ENCODE data around the gene RNF181.
"Not testable (repeated sequence)": the region's sequence is repeated elsewhere in the genome, so short reads cannot be mapped to it uniquely, and the experiment has no call there.

RNF181 gene

GRCh38 chr2:85582492-85582891, 13.1 kb upstream of the RNF181 start:
- Histone ChIP-seq H3K4me1 (no peaks in the 10 kb centered on the region), H3K27me3 (ENCODE audit: low read depth) (peaks cover 2% of the 10 kb centered on the region; the same call in 1 of the 2 replicates), H3K9me3 (no peaks in the 10 kb centered on the region), H3K36me3 (replicated peaks) (no peaks in the 10 kb centered on the region), H3K4me3 (no peak overlapping the region)
- DNase-seq (ENCODE audit: low spot score in 2 of 2): no peak
- in situ Hi-C loops (cut with MboI; ENCODE audit: low sequenced_read_pairs): no loop called here

GRCh38 chr2:85583667-85584353, 11.7 kb upstream of the RNF181 start:
- peaks cover 2% of the 10 kb centered on the region; the same call in 1 of the 2 replicates for H3K27me3 ChIP-seq (ENCODE audit: low read depth)
- no peak overlapping the region for H3K4me3 ChIP-seq
- no peaks in the 10 kb centered on the region for H3K36me3 ChIP-seq (replicated peaks)
- DNase-seq (ENCODE audit: low spot score in 2 of 2): no peak
- no peaks in the 10 kb centered on the region for H3K9me3 ChIP-seq
- no peaks in the 10 kb centered on the region for H3K4me1 ChIP-seq
- in situ Hi-C loops (cut with MboI; ENCODE audit: low sequenced_read_pairs): no loop called here

DNA sequence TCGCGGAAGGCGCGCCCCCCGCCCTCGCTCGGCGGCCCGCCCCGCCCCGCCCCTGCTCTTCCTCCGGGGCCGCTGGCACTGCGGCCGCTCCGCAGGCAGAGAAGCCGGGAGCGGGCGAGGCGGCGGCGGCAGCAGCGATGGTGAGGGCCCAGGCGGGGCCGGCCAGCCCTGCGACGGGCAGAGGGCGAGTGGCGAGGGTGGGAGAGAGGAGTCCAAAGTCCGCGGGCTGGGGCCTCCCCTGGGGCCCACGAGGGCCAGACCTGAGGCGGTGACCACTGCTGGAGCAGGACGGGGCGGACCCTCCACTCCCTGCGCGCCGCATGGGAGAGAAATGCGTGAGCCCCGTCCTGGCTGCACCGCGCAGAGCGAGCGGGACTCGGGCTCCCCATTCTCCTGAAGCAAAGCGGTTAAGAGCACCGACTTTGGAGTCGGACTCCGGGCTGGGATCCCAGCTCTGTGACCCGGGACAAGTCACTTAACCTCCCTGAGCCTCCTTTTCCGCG, 11.1 kb upstream of the RNF181 start, which contains the start of gene VAMP5:
Gene VAMP5, plus strand, starts transcription at position 78 of the 503 bp plus-strand sequence. Its CDS starts 60 bp downstream, at position 138.
- Histone ChIP-seq H3K4me1 (no peaks in the 10 kb centered on the region), H3K27me3 (ENCODE audit: low read depth) (peaks cover 2% of the 10 kb centered on the region; the same call in 1 of the 2 replicates), H3K4me3 (no peak within 1 kb of the TSS), H3K36me3 (replicated peaks) (no peaks in the 10 kb centered on the region), H3K9me3 (no peaks in the 10 kb centered on the region)
- no peak for DNase-seq (ENCODE audit: low spot score in 2 of 2)
- in situ Hi-C loops (cut with MboI; ENCODE audit: low sequenced_read_pairs): no loop called here

DNA sequence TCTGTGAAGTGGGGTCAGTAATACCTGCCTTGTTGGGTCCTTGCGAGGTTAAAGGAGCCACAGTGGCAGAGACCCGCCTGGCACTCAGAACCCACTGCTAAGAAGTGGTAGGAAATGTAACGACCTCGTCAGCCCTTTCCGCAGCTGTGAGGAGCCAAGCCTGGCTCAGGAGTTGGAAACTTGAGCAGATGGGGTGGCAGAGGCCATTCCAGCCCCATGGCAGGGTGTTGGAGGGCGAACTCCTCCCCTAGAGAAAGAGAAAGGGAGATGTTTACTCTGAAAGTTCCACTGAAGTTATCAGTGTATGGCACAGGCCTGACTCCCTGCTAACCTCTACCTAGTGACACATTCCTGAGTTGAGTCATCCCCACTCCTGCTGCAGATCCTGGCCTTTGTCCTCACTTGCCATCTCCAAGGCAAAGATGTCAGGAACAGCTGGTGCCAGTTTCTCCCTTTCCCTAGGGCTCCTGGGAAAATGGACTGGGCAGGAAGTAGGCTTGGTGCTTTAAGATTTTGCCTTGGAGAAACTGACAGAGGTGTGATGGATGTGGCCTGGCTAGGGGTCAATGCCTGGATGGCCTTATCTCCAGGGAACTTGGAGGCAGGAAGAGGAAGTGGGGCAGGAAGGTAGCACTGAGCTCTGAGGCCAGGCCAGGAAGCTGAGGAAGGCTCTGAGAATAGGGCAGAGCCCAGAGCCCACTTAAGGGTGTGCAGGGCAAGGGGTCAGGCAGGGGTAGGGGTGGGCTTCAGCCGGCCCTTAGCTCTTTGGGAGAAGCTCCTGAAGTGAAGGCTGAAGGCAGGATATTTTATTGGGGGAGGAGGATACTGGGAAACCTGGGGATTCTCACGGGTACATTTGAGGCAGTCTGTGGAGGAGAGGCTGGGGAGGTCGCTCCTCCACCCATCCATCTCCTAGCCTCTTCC, 10.4 kb upstream of the RNF181 start:
- in situ Hi-C loops (cut with MboI; ENCODE audit: low sequenced_read_pairs): no loop called here
- no peaks in the 10 kb centered on the region for H3K36me3 ChIP-seq (replicated peaks)
- no peak for DNase-seq (ENCODE audit: low spot score in 2 of 2)
- H3K9me3 ChIP-seq: no peaks in the 10 kb centered on the region
- H3K27me3 ChIP-seq (ENCODE audit: low read depth): peaks cover 2% of the 10 kb centered on the region; the same call in 1 of the 2 replicates
- H3K4me1 ChIP-seq: no peaks in the 10 kb centered on the region
- no peak overlapping the region for H3K4me3 ChIP-seq

DNA sequence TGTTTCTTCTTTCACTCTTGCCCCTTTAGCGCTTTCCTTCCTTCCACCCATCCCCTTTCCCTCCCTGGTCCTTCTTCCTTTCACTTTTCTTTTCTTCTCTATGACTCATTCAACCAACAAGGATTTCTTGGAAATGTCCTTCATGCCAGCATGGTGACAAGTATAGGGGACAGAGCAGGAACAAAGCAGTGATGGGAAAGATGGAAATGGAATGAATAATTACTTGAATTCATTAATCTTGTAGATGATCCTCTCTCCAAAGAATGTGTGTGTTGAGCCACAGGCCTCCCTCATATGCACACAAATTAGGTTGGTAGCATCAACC, 9.8 kb upstream of the RNF181 start:
- Histone ChIP-seq H3K36me3 (replicated peaks) (no peaks in the 10 kb centered on the region), H3K9me3 (no peaks in the 10 kb centered on the region), H3K4me3 (no peak overlapping the region), H3K4me1 (no peaks in the 10 kb centered on the region), H3K27me3 (ENCODE audit: low read depth) (peaks cover 2% of the 10 kb centered on the region; the same call in 1 of the 2 replicates)
- in situ Hi-C loops (cut with MboI; ENCODE audit: low sequenced_read_pairs): no loop called here
- DNase-seq (ENCODE audit: low spot score in 2 of 2): no peak

GRCh38 chr2:85588236-85588635, 7.3 kb upstream of the RNF181 start:
- DNase-seq (ENCODE audit: low spot score in 2 of 2): no peak
- in situ Hi-C loops (cut with MboI; ENCODE audit: low sequenced_read_pairs): no loop called here
- no peaks in the 10 kb centered on the region for H3K9me3 ChIP-seq
- H3K4me3 ChIP-seq: no peak overlapping the region
- H3K36me3 ChIP-seq (replicated peaks): no peaks in the 10 kb centered on the region
- peaks cover 2% of the 10 kb centered on the region; the same call in 1 of the 2 replicates for H3K27me3 ChIP-seq (ENCODE audit: low read depth)
- no peaks in the 10 kb centered on the region for H3K4me1 ChIP-seq

DNA sequence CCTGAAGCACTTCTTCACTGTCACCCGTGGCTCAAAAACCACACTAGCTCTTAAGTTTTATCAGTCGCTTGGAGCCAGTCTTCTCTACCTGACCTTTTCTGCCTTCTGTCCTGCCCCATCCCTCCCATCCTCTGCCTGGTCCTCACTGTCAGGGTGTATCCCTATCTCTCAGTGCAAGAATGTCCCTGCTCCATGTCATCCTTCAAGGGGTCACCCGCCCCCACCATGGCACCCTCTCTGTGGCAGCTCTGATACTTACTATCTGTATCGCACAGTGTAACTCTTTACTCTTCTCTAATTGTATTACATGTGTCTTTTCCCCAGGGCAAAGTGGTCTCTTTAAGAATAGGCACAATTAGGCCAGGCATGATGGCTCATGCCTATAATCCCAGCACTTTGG, 6.9 kb upstream of the RNF181 start:
- H3K9me3 ChIP-seq: no peaks in the 10 kb centered on the region
- no peaks in the 10 kb centered on the region for H3K36me3 ChIP-seq (replicated peaks)
- H3K27me3 ChIP-seq (ENCODE audit: low read depth): 0 out of 2 replicates have a peak, but pooled peaks cover 2% of the 10 kb centered on the region
- in situ Hi-C loops (cut with MboI; ENCODE audit: low sequenced_read_pairs): no loop called here
- H3K4me3 ChIP-seq: no peak overlapping the region
- H3K4me1 ChIP-seq: no peaks in the 10 kb centered on the region
- DNase-seq (ENCODE audit: low spot score in 2 of 2): no peak

DNA sequence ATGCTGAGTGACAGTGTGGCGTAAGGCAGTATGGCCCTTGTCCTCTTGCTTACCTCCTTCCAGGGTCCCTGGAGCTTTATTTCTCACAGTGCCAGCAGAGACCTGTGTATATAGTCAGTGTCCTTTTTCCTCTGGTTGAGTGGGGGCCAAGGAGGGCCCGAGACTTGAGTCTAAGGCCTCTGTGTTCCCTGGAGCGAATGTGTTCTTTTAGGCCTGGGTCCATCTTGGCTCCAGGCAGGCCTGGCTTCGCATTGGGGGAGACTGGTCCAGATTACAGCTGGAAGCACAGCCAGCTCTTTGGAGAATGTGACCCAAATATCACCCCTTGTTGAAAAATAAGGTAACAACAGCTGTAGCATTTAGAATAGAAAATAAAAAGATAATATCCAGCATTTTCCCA, 6.4 kb upstream of the RNF181 start:
- no peaks in the 10 kb centered on the region for H3K9me3 ChIP-seq
- DNase-seq (ENCODE audit: low spot score in 2 of 2): no peak
- H3K4me3 ChIP-seq: no peak overlapping the region
- in situ Hi-C loops (cut with MboI; ENCODE audit: low sequenced_read_pairs): no loop called here
- H3K27me3 ChIP-seq (ENCODE audit: low read depth): 0 out of 2 replicates have a peak, but pooled peaks cover 2% of the 10 kb centered on the region
- no peaks in the 10 kb centered on the region for H3K4me1 ChIP-seq
- no peaks in the 10 kb centered on the region for H3K36me3 ChIP-seq (replicated peaks)

DNA sequence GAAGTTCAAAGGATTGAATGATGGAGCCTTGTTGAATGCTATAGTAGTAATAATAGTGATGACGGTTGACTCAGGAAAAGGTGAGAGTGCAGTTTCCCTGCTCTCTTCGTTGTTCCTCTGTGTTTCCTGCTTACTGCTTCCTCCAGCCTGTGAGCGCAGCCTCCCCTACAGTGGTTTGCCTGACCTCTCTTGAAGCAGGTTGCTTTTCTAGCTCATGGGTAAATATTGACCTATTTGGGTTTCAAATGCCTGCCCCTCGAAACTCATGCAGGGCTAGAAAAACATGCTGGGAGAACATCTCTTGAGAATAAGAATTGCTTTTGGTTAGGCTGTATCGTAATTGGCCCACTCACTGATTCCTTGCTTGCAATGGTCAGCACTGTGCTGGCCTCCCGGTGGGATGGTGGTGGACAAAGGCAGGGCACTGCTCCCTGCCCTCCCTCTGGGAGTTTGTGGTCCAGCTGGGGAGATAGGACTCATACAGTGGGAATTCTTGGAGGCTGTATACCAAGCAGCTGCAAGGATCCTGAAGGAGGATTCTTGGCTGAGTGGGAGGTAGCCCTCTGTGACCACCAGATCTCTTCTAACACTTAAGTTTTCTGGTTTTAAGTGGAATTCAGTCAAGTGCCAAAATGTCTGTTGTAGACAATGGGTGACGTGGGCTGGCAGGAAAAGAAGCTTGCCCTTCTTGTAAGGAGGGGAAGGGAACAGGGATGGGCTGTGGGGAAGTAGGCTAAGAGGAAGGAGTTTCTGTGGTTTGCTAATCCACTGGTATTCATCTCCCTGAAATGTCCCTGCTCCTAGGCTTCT, 5.4 kb upstream of the RNF181 start:
- Histone ChIP-seq H3K4me1 (peaks cover 5% of the 10 kb centered on the region; the same call in 1 of the 2 replicates), H3K4me3 (no peak overlapping the region), H3K9me3 (no peaks in the 10 kb centered on the region), H3K36me3 (replicated peaks) (no peaks in the 10 kb centered on the region), H3K27me3 (ENCODE audit: low read depth) (0 out of 2 replicates have a peak, but pooled peaks cover 2% of the 10 kb centered on the region)
- in situ Hi-C loops (cut with MboI; ENCODE audit: low sequenced_read_pairs): no loop called here
- no peak for DNase-seq (ENCODE audit: low spot score in 2 of 2)

DNA sequence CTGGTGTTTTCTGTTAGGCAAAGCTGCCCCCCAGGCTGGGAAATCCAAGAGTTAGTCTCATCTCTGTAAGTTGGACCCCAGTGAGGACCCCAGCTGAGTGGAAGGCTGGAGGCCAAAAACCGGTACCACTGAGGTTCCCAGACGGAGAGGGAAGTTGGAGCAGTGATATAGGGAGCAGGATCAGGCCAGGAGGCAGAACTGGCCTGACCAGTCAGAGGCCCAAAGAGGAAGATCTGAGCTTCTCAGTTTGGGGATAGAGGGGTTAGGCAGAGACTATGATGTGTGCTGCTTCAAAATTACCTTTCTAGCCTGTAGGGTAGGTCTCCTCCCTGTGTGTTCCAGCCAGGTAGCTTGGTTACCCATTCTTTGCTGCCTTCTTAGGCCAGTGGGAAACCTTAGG, 4.6 kb upstream of the RNF181 start:
- Histone ChIP-seq H3K4me3 (no peak overlapping the region), H3K27me3 (ENCODE audit: low read depth) (0 out of 2 replicates have a peak, but pooled peaks cover 2% of the 10 kb centered on the region), H3K36me3 (replicated peaks) (no peaks in the 10 kb centered on the region), H3K4me1 (peaks cover 5% of the 10 kb centered on the region; the same call in 1 of the 2 replicates), H3K9me3 (no peaks in the 10 kb centered on the region)
- in situ Hi-C loops (cut with MboI; ENCODE audit: low sequenced_read_pairs): no loop called here
- no peak for DNase-seq (ENCODE audit: low spot score in 2 of 2)

DNA sequence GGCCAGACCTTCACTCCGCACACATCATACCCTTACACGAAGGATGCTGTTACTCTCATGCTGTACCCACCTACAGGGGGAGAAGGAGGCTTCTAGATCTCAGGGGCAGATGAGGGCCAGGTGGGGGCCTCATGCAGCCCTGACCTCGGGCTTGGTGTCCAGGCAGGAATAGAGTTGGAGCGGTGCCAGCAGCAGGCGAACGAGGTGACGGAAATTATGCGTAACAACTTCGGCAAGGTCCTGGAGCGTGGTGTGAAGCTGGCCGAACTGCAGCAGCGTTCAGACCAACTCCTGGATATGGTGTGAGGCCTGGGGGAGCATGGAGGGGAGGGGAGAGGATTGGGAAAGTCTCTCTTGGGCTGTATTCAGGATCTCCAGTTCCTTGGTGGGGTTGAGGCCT, 4.0 kb upstream of the RNF181 start:
- Histone ChIP-seq H3K27me3 (ENCODE audit: low read depth) (no peaks in the 10 kb centered on the region), H3K9me3 (no peaks in the 10 kb centered on the region), H3K36me3 (replicated peaks) (peaks cover under 1% of the 10 kb centered on the region; the same call in 1 of the 2 replicates), H3K4me1 (peaks cover 7% of the 10 kb centered on the region; the same call in 1 of the 2 replicates), H3K4me3 (no peak overlapping the region)
- in situ Hi-C loops (cut with MboI; ENCODE audit: low sequenced_read_pairs): no loop called here
- no peak for DNase-seq (ENCODE audit: low spot score in 2 of 2)

DNA sequence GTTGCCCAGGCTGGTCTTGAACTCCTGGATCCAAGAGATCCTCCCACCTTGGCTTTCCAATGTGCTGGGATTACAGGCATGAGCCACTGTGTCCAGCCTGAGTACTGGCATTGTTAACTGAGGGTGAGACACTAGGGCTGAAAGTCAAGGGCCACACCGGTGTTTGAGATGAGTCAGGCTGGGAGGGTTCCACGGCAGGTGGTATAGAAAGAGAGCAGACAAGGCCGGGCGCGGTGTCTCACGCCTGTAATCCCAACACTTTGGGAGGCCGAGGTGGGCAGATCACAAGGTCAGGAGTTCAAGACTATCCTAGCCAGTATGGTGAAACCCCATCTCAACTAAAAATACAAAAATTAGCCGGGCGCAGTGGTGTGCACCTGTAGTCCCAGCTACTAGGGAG, 3.2 kb upstream of the RNF181 start:
- H3K36me3 ChIP-seq (replicated peaks); H3K4me3 ChIP-seq; DNase-seq (ENCODE audit: low spot score in 2 of 2); H3K9me3 ChIP-seq; H3K4me1 ChIP-seq; in situ Hi-C loops (cut with MboI; ENCODE audit: low sequenced_read_pairs); H3K27me3 ChIP-seq (ENCODE audit: low read depth): not testable (repeated sequence)

DNA sequence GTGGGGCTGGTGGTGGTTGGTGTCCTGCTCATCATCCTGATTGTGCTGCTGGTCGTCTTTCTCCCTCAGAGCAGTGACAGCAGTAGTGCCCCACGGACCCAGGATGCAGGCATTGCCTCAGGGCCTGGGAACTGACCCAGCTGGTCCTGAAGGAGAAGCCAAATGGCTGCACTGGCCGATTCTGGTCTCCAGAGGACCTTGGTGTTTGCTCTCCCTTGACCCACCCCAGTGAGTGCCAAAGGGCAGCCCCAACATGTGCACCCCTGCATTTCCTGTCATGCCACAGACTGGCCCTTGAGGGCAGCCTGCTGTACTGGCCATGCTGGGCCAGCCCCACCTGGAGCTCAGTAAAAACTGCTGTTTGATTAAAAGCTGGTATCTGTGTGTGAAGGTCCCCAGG, 2.5 kb upstream of the RNF181 start:
- Histone ChIP-seq H3K9me3 (no peaks in the 10 kb centered on the region), H3K27me3 (ENCODE audit: low read depth) (no peaks in the 10 kb centered on the region), H3K4me3 (no peak overlapping the region), H3K4me1 (peaks cover 7% of the 10 kb centered on the region; the same call in 1 of the 2 replicates), H3K36me3 (replicated peaks) (peaks cover 13% of the 10 kb centered on the region)
- DNase-seq (ENCODE audit: low spot score in 2 of 2): no peak
- in situ Hi-C loops (cut with MboI; ENCODE audit: low sequenced_read_pairs): no loop called here
